Astrocyte of the spinal cord (primary cell): ENCODE measurements around the gene PGF.
"Not testable (repeated sequence)": the region's sequence is repeated elsewhere in the genome, so short reads cannot be mapped to it uniquely, and the experiment has no call there.

Experiments
- DNase-seq: peaks from one replicate; pipeline ENCODE4 v3.0.0; 2011; ENCODE audit warnings: low read depth, low spot score
- H3K4me3 ChIP-seq: 2 replicates; pipeline ENCODE4 v1.5.1; 2011; ENCODE audit warnings: low read depth, mild to moderate bottlenecking, low read length, moderate library complexity
- in situ Hi-C: cut with HindIII; loops from 2 replicates; pipeline ENCODE4 v1.10.0; 2017; ENCODE audit warnings: low sequenced_read_pairs
- TF ChIP-seq, protein P1 (sequence below): IDR thresholded peaks from 2 replicates; pipeline ENCODE4 v1.5.1; 2012; ENCODE audit warnings: low read depth, mild to moderate bottlenecking, low read length, inconsistent platforms

Gene PGF

GRCh38 chr14:74936731-74937130 is 18.7 kb downstream of the PGF start:
- in situ Hi-C loops = no loop called here
- TF ChIP-seq, protein P1, sequence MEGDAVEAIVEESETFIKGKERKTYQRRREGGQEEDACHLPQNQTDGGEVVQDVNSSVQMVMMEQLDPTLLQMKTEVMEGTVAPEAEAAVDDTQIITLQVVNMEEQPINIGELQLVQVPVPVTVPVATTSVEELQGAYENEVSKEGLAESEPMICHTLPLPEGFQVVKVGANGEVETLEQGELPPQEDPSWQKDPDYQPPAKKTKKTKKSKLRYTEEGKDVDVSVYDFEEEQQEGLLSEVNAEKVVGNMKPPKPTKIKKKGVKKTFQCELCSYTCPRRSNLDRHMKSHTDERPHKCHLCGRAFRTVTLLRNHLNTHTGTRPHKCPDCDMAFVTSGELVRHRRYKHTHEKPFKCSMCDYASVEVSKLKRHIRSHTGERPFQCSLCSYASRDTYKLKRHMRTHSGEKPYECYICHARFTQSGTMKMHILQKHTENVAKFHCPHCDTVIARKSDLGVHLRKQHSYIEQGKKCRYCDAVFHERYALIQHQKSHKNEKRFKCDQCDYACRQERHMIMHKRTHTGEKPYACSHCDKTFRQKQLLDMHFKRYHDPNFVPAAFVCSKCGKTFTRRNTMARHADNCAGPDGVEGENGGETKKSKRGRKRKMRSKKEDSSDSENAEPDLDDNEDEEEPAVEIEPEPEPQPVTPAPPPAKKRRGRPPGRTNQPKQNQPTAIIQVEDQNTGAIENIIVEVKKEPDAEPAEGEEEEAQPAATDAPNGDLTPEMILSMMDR = no peak
- DNase-seq = no peak
- H3K4me3 ChIP-seq = no peak overlapping the region

DNA sequence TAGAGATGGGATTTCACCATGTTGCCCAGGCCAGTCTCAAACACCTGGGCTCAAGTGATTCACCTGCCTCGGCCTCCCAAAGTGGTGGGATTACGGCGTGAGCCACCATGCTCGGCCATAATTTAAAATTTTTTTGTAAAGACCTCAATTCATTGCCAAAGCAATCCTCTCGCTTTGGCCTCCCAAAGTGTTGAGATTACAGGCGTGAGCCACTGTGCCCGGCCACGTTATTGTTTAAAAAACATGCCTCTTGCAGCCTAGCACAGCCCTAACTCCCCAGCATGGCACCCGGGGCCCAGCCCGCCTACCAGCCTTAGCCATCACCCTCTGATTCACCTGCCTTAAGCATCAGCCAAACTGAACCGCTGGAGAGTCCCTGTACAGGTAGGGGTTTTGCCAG is 19.2 kb downstream of the PGF start:
- TF ChIP-seq, protein P1 = no peak
- no peak for DNase-seq
- H3K4me3 ChIP-seq = no peak overlapping the region
- in situ Hi-C loops = no loop called here

DNA sequence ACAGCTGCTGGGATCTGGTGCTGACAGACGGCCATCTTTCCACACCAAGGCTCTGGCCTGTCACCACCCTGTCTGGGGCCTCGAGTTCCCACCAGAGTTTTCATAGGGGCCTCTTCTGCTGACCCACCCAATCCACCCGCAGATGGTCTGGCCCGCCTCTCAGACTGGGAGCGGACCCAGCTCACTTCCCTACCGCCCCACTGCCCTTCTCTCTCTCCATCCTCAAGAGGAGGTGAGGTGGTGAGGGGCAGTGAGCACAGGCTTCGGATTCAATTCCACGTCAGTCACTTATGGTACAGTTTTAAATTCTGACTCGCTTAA is 20.1 kb downstream of the PGF start:
- no peak for DNase-seq
- H3K4me3 ChIP-seq = no peak overlapping the region
- in situ Hi-C loops = no loop called here
- TF ChIP-seq, protein P1 = no peak

- in situ Hi-C loops = no loop called here
- no peak overlapping the region for H3K4me3 ChIP-seq
- TF ChIP-seq, protein P1 = no peak
- no peak for DNase-seq
These were observed 20.7 kb downstream of the PGF start for GRCh38 chr14:74934476-74935359.

DNA sequence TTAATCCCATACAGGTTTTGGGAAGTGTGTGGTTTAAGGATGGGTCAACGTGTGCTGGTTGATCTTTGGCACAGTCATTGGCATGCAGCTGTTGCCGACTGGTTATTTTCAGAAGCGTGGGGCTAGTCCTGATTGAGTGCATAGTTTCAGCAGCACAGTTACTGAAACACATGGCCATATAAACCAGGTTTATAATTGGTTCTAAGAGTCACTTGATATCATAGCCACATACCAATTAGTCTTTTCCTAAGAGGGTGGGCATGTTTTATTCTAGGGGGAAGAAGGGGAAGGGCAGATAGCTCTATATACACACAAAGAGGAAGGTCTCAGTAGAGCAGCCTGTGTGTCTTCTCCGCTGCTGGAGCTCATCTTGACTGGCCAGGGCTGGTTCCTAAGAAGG is 21.4 kb downstream of the PGF start:
- TF ChIP-seq, protein P1 = no peak
- in situ Hi-C loops = no loop called here
- DNase-seq = no peak
- no peak overlapping the region for H3K4me3 ChIP-seq

DNA sequence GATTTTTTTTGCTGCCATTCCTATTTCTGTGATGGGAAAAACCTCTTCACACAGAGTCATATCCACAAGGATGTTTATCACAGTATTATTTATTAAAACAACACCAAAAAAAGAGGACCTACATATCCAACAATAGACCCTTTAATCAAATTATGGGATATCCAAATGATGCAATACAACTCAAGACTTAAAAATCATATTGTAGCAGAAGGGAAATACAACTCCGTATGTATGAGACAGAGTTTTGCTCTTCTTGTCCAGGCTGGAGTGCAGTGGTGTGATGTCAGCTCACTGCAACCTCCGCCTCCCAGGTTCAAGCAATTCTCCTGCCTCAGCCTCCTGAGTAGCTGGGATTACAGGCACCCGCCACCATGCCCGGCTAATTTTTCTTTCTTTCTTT is 22.5 kb downstream of the PGF start:
- DNase-seq, H3K4me3 ChIP-seq, in situ Hi-C loops: not testable (repeated sequence)

GRCh38 chr14:74932401-74932901 is 22.9 kb downstream of the PGF start:
- H3K4me3 ChIP-seq = no peak overlapping the region
- in situ Hi-C loops = no loop called here
- DNase-seq = no peak
- TF ChIP-seq, protein P1 = no peak

DNA sequence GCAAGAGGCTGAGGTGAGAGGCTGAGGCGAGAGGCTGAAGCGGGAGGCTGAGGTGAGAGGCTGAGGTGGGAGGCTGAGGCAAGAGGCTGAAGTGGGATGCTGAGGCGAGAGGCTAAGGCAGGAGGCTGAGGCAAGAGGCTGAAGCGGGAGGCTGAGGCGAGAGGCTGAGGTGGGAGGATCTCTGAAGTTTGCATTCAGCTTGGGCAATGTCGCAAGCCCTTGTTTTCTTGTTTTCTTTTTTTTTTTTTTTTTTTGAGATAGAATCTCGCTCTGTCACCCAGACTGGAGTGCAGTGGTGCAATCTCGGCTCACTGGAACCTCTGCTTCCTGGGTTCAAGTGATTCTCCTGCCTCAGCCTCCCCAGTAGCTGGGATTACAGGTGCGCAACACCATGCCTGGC is 23.7 kb downstream of the PGF start:
- in situ Hi-C loops, DNase-seq, H3K4me3 ChIP-seq: not testable (repeated sequence)
